OCI-LY1 (cell line): Measurements from ENCODE around the gene CEP97.

Experiments used
- H2AFZ ChIP-seq: fragments of 200-600 bp; sonication (generic), shearing (Covaris generic); 2 replicates; pipeline ENCODE4 v1.6.0; 2014; ENCODE audit warnings: antibody characterized with exemption, mild to moderate bottlenecking, low read length
- H3F3A ChIP-seq: fragments of 200-600 bp; sonication (generic), shearing (Covaris generic); 2 replicates; pipeline ENCODE4 v1.6.0; 2014; ENCODE audit warnings: mild to moderate bottlenecking, antibody characterized with exemption, low read length, moderate library complexity; ENCODE audit not compliant: insufficient read depth
- H3K27ac ChIP-seq: fragments of 200-600 bp; sonication (generic); 2 replicates; pipeline ENCODE4 v1.5.1; 2014; ENCODE audit warnings: low read length, mixed run types, mild to moderate bottlenecking, low read depth; ENCODE audit not compliant: poor library complexity, severe bottlenecking
- H3K27me3 ChIP-seq: fragments of 200-600 bp; sonication (generic); 2 replicates; pipeline ENCODE4 v1.6.0; 2014; ENCODE audit warnings: antibody characterized with exemption, mild to moderate bottlenecking, low read length, moderate library complexity; ENCODE audit not compliant: insufficient read depth
- H3K36me3 ChIP-seq: fragments of 200-600 bp; sonication (generic); 2 replicates; pipeline ENCODE4 v1.6.1; 2014; ENCODE audit warnings: mild to moderate bottlenecking, antibody characterized with exemption, low read length, moderate library complexity, mixed read lengths; ENCODE audit not compliant: insufficient read depth
- H3K4me1 ChIP-seq: fragments of 200-600 bp; sonication (generic); 2 replicates; pipeline ENCODE4 v1.5.1; 2014; ENCODE audit warnings: mild to moderate bottlenecking, low read length, moderate library complexity; ENCODE audit not compliant: insufficient read depth, severe bottlenecking
- H3K4me2 ChIP-seq: fragments of 200-600 bp; sonication (generic), shearing (Covaris generic); 2 replicates; pipeline ENCODE4 v1.6.1; 2014; ENCODE audit warnings: low read length
- H3K4me3 ChIP-seq: fragments of 200-600 bp; sonication (generic); 2 replicates; pipeline ENCODE4 v1.5.1; 2014; ENCODE audit warnings: low read length, low read depth, mild to moderate bottlenecking, mixed read lengths; ENCODE audit not compliant: poor library complexity, severe bottlenecking
- H3K79me2 ChIP-seq: fragments of 200-600 bp; shearing (Covaris generic); 2 replicates; pipeline ENCODE4 v1.6.1; 2016; ENCODE audit warnings: mixed run types, low read length, mixed read lengths; ENCODE audit not compliant: insufficient read depth
- H3K9ac ChIP-seq: fragments of 200-600 bp; sonication (generic), shearing (Covaris generic); 2 replicates; pipeline ENCODE4 v1.6.1; 2014; ENCODE audit warnings: mild to moderate bottlenecking, low read length, mixed read lengths
- H3K9me2 ChIP-seq: fragments of 200-600 bp; sonication (generic), shearing (Covaris generic); 2 replicates; pipeline ENCODE4 v1.6.1; 2014; ENCODE audit warnings: low read depth, mild to moderate bottlenecking, low read length, mixed read lengths
- H3K9me3 ChIP-seq: fragments of 200-600 bp; shearing (Covaris generic); 2 replicates; pipeline ENCODE4 v1.6.1; 2014; ENCODE audit warnings: low read length, mixed read lengths
- H4K20me1 ChIP-seq: fragments of 200-600 bp; sonication (generic), shearing (Covaris generic); 2 replicates; pipeline ENCODE4 v1.6.0; 2016; ENCODE audit warnings: mild to moderate bottlenecking, low read length; ENCODE audit not compliant: insufficient read depth
- EZH2 ChIP-seq: fragments of 200-600 bp; sonication (generic), shearing (Covaris generic); IDR thresholded peaks from 2 replicates; pipeline ENCODE4 v1.8.0; 2017; ENCODE audit warnings: borderline replicate concordance, mixed run types, mild to moderate bottlenecking, antibody characterized with exemption, low read length, moderate library complexity, mixed read lengths
- TF ChIP-seq, protein P1 (sequence below): fragments of 200-600 bp; sonication (generic), shearing (Covaris generic); IDR thresholded peaks from 2 replicates; pipeline ENCODE4 v1.5.1; 2017; ENCODE audit warnings: mild to moderate bottlenecking, antibody characterized with exemption, low read length, moderate library complexity, mixed read lengths

CEP97 gene

DNA sequence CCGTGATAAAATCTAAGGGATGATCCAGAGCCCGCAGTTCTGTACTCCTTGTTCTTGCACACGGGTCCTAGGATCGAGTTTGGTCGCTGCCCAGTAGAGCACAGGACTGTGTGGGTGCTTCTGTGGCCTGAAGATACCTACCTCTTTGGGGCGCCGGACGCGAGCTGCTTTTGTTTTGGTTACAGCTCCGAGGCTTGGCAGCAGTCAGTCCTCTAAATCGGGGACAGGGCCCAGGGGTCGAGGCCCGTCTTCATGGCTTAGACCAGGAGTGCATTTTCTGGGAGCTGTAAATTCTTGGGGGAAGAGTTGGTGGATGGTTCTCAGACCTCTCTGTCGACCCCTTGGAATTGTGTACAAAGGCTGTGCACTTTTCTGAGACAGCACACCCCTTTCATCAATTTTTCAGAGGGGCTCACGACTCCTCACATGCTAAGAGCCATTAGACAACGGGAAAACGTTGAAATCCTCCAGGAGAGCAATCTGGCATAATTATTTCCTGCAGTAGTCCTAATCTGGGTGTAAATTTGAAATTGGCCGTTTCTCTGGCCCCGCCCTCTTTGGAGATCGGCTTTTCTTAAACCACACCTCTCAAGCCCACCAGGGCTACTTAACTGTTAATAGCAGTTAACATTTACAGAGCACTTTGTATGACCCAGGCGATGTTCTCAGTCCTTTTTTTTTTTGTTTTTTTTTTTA lies 928 bp downstream of the CEP97 start:
- Histone ChIP-seq H3K9ac (peak overlapping the region; percentile 91), H2AFZ (peak overlapping the region; percentile 8; the same call in 1 of the 2 replicates), H3K27me3 (no peaks in the 10 kb centered on the region), H4K20me1 (no peaks in the 10 kb centered on the region), H3K36me3 (peaks cover 35% of the 10 kb centered on the region; the same call in 1 of the 2 replicates), H3K4me2 (peak overlapping the region; percentile 91), H3K4me3 (peak overlapping the region; percentile 86), H3K79me2 (peaks cover 12% of the 10 kb centered on the region), H3F3A (peaks cover 3% of the 10 kb centered on the region; the same call in 1 of the 2 replicates), H3K9me3 (no peaks in the 10 kb centered on the region), H3K27ac (peak overlapping the region; percentile 61), H3K9me2 (no peaks in the 10 kb centered on the region), H3K4me1 (peaks cover 42% of the 10 kb centered on the region)
- TF ChIP-seq, protein P1, sequence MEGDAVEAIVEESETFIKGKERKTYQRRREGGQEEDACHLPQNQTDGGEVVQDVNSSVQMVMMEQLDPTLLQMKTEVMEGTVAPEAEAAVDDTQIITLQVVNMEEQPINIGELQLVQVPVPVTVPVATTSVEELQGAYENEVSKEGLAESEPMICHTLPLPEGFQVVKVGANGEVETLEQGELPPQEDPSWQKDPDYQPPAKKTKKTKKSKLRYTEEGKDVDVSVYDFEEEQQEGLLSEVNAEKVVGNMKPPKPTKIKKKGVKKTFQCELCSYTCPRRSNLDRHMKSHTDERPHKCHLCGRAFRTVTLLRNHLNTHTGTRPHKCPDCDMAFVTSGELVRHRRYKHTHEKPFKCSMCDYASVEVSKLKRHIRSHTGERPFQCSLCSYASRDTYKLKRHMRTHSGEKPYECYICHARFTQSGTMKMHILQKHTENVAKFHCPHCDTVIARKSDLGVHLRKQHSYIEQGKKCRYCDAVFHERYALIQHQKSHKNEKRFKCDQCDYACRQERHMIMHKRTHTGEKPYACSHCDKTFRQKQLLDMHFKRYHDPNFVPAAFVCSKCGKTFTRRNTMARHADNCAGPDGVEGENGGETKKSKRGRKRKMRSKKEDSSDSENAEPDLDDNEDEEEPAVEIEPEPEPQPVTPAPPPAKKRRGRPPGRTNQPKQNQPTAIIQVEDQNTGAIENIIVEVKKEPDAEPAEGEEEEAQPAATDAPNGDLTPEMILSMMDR: no peak
- TF ChIP-seq EZH2: no peak

GRCh38 chr3:101725890-101726275 lies 1.5 kb downstream of the CEP97 start:
- Histone ChIP-seq H3F3A (peaks cover 1% of the 10 kb centered on the region; the same call in 1 of the 2 replicates), H4K20me1 (no peaks in the 10 kb centered on the region), H3K79me2 (peaks cover 12% of the 10 kb centered on the region), H3K27me3 (no peaks in the 10 kb centered on the region), H3K36me3 (peaks cover 39% of the 10 kb centered on the region; the same call in 1 of the 2 replicates), H3K9me2 (no peaks in the 10 kb centered on the region), H2AFZ (no peak overlapping the region), H3K4me2 (peak overlapping the region; percentile 91), H3K4me1 (peaks cover 37% of the 10 kb centered on the region), H3K9ac (peak overlapping the region; percentile 91), H3K27ac (peak overlapping the region; percentile 61), H3K4me3 (peak overlapping the region; percentile 86), H3K9me3 (no peaks in the 10 kb centered on the region)
- TF ChIP-seq EZH2: no peak
- TF ChIP-seq, protein P1: no peak

GRCh38 chr3:101729586-101729985 lies 5.2 kb downstream of the CEP97 start:
- no peaks in the 10 kb centered on the region for H3K27me3 ChIP-seq
- no peaks in the 10 kb centered on the region for H3K9me3 ChIP-seq
- no peak overlapping the region for H3K9ac ChIP-seq
- H4K20me1 ChIP-seq: no peaks in the 10 kb centered on the region
- TF ChIP-seq EZH2: no peak
- TF ChIP-seq, protein P1: no peak
- no peak overlapping the region for H3K27ac ChIP-seq
- no peak overlapping the region for H2AFZ ChIP-seq
- H3K4me3 ChIP-seq: no peak overlapping the region
- peaks cover 12% of the 10 kb centered on the region for H3K79me2 ChIP-seq
- peaks cover 11% of the 10 kb centered on the region for H3K4me1 ChIP-seq
- no peaks in the 10 kb centered on the region for H3F3A ChIP-seq
- H3K4me2 ChIP-seq: no peak overlapping the region
- no peaks in the 10 kb centered on the region for H3K9me2 ChIP-seq
- H3K36me3 ChIP-seq: peaks cover 70% of the 10 kb centered on the region
